HG02588 (cell line): ENCODE measurements around the gene GNG14.
"Not testable (repeated sequence)": the region's sequence is repeated elsewhere in the genome, so short reads cannot be mapped to it uniquely, and the experiment has no call there.

Experiments used
- ATAC-seq: cut with Tn5 transposase; IDR thresholded peaks from one replicate; pipeline ENCODE4 v1.9.1; 2021; ENCODE audit warnings: mild to moderate bottlenecking, moderate library complexity; ENCODE audit not compliant: unreplicated experiment

The GNG14 gene

DNA sequence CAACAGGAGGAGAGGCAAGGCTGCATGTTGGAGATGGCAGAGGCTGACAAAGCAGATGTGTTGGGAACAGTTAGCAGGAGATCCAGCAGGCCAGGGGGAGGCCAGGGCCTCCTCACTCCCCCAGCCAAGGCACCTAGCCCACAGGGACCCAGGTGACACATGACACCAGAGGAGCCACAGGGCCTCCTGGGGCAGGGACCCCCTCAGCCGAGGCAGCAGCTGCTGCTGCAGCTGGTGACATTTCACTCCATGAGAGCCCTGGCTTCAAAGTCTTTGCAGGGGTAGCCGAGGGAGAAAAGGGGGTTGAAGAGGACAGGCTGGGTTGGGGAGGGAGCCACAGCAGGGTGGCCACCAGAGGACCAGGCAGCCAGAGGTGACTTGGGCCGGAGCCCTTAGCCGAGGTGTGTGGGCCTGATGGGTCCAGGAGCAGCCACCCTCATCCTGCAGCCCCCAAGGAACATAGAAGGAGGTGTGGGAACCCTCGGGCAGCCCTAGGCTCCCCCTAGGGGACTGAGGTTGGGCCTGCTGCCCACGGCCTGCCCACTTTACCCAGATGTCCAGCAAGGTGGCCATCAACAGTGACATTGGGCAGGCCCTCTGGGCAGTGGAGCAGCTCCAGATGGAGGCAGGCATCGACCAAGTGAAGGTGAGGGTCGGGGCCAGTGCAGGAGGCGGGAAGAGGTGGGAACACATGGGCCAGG is at the start of gene GNG14:
Gene GNG14 (plus strand): TSS at position 503 of the 701 bp plus-strand sequence. CDS start 51 bp downstream, at position 554.
- ATAC-seq = no peak

DNA sequence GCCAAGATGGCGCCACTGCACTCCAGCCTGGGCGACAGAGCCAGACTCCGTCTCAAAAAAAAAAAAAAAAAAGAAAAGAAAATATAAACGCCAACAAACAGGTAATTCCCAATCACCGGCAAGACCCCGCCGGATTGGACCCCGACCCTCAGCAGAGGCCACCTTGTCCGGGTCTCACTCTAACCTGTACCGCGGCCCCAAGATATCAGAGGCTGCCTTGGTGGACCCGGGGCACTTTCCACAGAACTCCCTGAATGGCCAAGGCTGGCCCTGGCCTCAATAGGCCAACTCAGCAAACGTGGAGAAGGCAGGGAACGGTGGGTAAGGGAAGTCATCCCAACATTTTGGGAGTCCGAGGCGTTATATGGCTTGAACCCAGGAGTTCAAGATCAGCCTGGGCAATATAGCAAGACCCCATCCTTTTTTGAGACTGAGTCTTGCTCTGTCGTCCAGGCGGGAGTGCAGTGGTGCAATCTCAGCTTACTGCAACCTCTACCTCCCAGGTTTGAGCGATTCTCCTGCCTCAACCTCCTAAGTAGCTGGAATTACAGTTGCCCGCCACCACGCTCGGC is 49.1 kb upstream of the GNG14 start:
- ATAC-seq = no peak

DNA sequence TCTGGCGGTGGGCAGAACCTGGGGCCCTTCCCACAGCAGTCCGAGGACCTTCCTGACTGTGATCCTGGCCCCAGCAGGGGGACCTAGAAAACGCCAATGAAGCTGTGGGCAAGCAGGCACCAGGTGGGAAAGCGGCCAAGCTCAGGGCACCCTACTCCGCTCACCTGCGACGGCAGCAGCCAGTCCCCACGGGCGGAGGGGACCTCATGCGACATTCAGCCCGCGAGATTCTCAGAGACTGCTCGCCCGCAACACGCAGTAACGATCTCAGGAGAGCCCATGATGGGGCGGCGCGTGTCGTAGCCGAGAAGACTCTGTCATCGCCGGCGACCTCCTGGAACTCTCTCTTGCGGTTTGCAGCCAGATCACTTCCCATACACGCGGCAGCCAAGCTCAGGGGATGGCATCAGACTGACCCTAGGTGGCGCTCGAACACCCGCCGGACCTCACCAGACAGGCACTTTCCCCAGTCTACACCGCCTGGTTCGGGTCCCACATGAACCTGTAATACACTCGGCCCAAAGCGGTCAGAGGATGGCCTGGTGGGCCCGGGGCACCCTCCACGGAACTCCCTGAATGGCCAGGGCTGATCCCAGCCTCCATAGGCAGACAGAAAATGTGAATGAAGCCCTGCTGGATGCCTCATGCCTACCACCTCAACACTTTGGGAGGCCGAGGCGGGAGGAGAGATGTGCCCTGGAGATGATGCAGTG is 47.7 kb upstream of the GNG14 start:
- no peak for ATAC-seq

DNA sequence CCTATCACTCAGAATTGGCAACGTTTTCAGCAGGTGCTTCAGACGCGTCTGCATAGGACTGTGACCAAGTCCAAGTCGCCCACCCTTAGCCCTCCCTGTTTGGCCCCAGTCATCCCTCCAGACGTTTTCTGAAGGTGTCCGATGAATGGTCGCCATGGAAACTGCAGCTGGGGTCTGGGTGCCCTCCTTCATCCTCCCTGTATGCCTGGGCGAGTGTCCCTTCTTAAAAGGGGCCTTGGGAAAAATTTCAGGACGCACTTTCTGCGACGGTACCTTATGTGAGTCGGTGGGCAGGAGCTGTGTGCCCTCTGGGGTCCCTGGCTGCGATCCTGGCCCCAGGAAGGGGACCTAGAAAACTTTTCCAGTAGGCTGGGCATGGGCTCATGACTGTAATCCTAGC is 46.3 kb upstream of the GNG14 start:
- no peak for ATAC-seq

- no peak for ATAC-seq
These were observed 45.3 kb upstream of the GNG14 start for GRCh38 chr19:12642506-12642905.

GRCh38 chr19:12643716-12644115 is 44.1 kb upstream of the GNG14 start:
- not testable (repeated sequence) for ATAC-seq

- no peak for ATAC-seq
These were observed 41.2 kb upstream of the GNG14 start for GRCh38 chr19:12646551-12646950.

DNA sequence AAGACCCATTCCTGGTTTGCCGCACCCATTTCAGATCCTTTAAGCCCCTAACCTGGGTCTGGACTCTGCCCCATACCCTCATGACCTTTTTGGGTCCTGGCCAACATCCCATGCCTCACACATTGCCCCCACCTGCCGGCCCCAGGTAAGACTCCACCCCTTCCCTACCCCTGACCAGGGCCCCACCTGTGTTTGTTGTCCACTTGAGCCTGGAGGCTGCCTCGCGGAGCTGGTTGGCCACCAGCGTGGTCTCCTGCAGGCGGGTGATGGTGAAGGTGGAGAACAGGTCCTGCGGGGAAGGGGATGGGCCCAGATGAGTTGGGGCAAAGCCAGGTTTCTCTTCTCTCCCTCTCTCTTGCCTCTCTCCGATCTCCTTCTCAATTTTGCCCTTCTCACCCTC is 40.8 kb upstream of the GNG14 start:
- no peak for ATAC-seq

GRCh38 chr19:12647490-12648071 is 40.2 kb upstream of the GNG14 start:
- ATAC-seq = no peak

GRCh38 chr19:12648088-12648487 is 39.7 kb upstream of the GNG14 start:
- no peak for ATAC-seq

- no peak for ATAC-seq
These were observed 37.9 kb upstream of the GNG14 start for GRCh38 chr19:12649941-12650340.

DNA sequence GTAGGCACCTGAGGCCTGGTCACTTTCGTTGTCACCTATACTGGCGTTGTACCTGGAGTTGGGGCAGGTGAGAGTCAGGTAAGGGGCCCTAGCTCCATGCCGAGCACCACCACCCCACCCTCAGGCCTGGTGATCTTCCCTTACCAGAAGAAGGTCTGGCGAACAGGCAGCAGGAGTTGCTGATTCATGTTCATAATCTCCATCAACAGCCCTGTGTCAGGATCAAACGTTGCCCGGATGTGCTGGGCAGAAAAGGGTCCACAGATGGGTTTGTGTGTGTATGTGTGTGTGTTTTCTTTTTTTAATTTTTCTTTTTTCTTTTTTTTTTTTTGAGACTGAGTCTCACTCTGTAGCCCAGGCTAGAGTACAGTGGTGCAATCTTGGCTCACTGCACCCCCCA is 35.6 kb upstream of the GNG14 start:
- no peak for ATAC-seq

- no peak for ATAC-seq
These were observed 32.3 kb upstream of the GNG14 start for GRCh38 chr19:12655546-12655945.

- no peak for ATAC-seq
These were observed 30.8 kb upstream of the GNG14 start for GRCh38 chr19:12656899-12657571.

DNA sequence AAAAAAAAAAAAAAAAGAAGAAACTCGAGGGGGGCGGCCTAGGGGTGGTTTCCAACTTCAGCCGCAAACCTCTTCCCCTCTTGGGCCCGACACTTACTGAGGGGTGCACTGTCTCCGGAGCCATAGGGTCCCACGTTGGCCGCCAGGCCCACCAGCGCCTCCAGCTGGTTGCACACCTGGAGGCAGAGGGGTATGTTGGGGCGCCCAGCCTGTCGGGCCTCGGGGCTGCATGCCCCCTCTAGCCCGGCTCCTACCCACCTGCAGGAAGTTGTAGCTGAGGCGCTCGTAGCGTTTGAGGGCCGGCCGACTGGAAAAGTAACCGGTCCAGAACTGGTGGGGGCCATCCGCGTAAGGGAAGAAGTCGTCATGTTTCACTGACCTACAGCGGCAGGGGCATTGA is 29.8 kb upstream of the GNG14 start:
- ATAC-seq = no peak

GRCh38 chr19:12660980-12661379 is 26.8 kb upstream of the GNG14 start:
- ATAC-seq = no peak

- ATAC-seq = no peak
These were observed 23.2 kb upstream of the GNG14 start for GRCh38 chr19:12664406-12665280.

DNA sequence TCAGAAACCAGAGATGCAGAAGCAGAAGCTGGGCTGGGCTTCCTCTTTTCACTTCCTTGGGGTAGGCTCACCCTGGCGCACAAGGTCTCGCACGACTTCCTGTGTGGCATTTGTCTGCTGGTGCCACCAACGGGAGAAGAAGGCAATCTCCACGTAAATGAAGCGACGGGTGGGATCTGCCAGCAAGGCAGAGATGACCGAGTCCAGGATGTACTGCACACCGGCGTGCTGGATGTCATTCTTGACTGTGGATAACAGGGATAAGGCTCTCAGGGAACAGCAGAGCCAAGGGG is 22.6 kb upstream of the GNG14 start:
- ATAC-seq = no peak

DNA sequence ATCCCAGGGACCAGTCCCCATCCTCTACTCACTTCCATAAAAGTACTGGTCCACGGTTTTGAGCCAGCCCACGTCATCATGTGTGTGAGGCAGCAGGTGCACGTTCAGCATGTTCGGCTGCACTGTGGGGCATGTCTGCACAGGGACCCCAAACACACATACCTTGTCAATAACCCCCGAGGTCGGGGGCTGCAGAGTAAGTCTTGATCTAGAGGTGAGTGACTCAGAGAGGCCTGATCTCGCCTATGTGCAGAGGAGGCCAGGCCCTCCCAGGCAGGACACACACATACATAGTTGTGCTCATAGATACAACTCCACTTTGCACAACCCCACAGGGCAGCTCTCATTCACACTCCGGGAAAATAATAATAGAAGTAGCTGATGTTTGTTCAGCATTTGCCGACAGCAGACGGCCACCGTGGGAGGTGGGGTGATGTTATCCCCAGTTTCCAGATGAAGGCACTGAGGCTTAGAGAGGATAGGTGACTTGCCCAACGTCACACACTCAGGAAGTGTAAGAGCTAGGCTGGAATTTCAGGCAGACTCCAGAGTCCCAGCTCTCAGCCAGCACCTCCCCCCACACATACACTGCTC is 22.0 kb upstream of the GNG14 start:
- ATAC-seq = no peak
